GM23248 (cell line): Measurements from ENCODE around the gene GATD1. TPM values are rescaled to one million over a fixed set of nuclear protein-coding genes. Genes with fewer than 3 reads are reported as not detected.

ENCODE experiments used
- DNase-seq: peaks from one replicate; pipeline ENCODE4 v3.0.0-alpha.2; 2015
- H2AFZ ChIP-seq: fragments of 200-600 bp; sonication (generic); 2 replicates; pipeline ENCODE4 v1.6.1; 2016; ENCODE audit warnings: antibody characterized with exemption
- H3F3A ChIP-seq: fragments of 200-600 bp; sonication (generic); 2 replicates; pipeline ENCODE4 v1.6.1; 2016; ENCODE audit warnings: mild to moderate bottlenecking, antibody characterized with exemption, mixed run types; ENCODE audit not compliant: insufficient read depth
- H3K27ac ChIP-seq: fragments of 200-600 bp; sonication (generic); 2 replicates; pipeline ENCODE4 v1.5.1; 2016; ENCODE audit warnings: mild to moderate bottlenecking
- H3K27me3 ChIP-seq: fragments of 200-600 bp; sonication (generic); replicated peaks from 2 replicates; pipeline ENCODE4 v1.6.1; 2016; ENCODE audit warnings: mild to moderate bottlenecking; ENCODE audit not compliant: insufficient read depth
- H3K36me3 ChIP-seq: fragments of 200-600 bp; sonication (generic); 2 replicates; pipeline ENCODE4 v1.6.1; 2016; ENCODE audit warnings: low read depth, mild to moderate bottlenecking
- H3K4me1 ChIP-seq: fragments of 200-600 bp; sonication (generic); 2 replicates; pipeline ENCODE4 v1.6.1; 2016; ENCODE audit warnings: mild to moderate bottlenecking; ENCODE audit not compliant: insufficient read depth
- H3K4me2 ChIP-seq: fragments of 200-600 bp; sonication (generic); one replicate; pipeline ENCODE4 v1.6.1; 2016; ENCODE audit warnings: mild to moderate bottlenecking; ENCODE audit not compliant: unreplicated experiment
- H3K4me3 ChIP-seq: fragments of 200-600 bp; sonication (generic); 2 replicates; pipeline ENCODE4 v1.5.1; 2016; ENCODE audit warnings: mild to moderate bottlenecking
- H3K79me2 ChIP-seq: fragments of 200-600 bp; sonication (generic); 2 replicates; pipeline ENCODE4 v1.6.1; 2016; ENCODE audit warnings: mild to moderate bottlenecking; ENCODE audit not compliant: insufficient read depth
- H3K9ac ChIP-seq: fragments of 200-600 bp; sonication (generic); 2 replicates; pipeline ENCODE4 v1.6.1; 2016; ENCODE audit warnings: mild to moderate bottlenecking
- H3K9me2 ChIP-seq: fragments of 200-600 bp; sonication (generic); 2 replicates; pipeline ENCODE4 v1.6.1; 2016; ENCODE audit warnings: mixed run types, mild to moderate bottlenecking, moderate library complexity; ENCODE audit not compliant: insufficient read depth
- H3K9me3 ChIP-seq: fragments of 200-600 bp; sonication (generic); one replicate; pipeline ENCODE4 v1.6.1; 2017; ENCODE audit warnings: low read depth
- H4K20me1 ChIP-seq: fragments of 200-600 bp; sonication (generic); 2 replicates; pipeline ENCODE4 v1.6.0; 2016; ENCODE audit not compliant: insufficient read depth
- EZH2 ChIP-seq: fragments of 200-600 bp; sonication (generic); IDR thresholded peaks from 2 replicates; pipeline ENCODE4 v1.6.1; 2018; ENCODE audit warnings: antibody characterized with exemption, mild to moderate bottlenecking; ENCODE audit not compliant: insufficient read depth, poor library complexity, severe bottlenecking
- EZH2phosphoT487 ChIP-seq: fragments of 200-600 bp; sonication (generic); IDR thresholded peaks from 2 replicates; pipeline ENCODE4 v1.6.1; 2018; ENCODE audit warnings: antibody characterized with exemption, moderate library complexity, mild to moderate bottlenecking, low read depth; ENCODE audit not compliant: insufficient read depth
- WGBS, 2 experiments: methylation state at CpG; one replicate each; pipeline ENCODE4 v1.1.6; 2015 to 2017; ENCODE audit warnings: low lambda C conversion rate in 2 of 2, low coverage in 1 of 2; ENCODE audit errors: missing lambda C conversion rate in 2 of 2; 5-methylcytosine and 5-hydroxymethylcytosine counted together
- in situ Hi-C: fragments of 300-500 bp; cut with MboI; formaldehyde crosslinking; loops from 2 replicates; pipeline ENCODE4 v1.15.0; 2020
- polyA plus RNA-seq: library from polyadenylated mRNA; unstranded; fragments of >200 nt; fragmentation: Nextera tagmentation; extraction: Ambion mirVana; gene quantifications from 2 replicates; pipeline ENCODE4 v1.2.1, GENCODE V29; 2016
- total RNA-seq: library from RNA; depleted of rRNA; stranded (reverse); fragments of >200 nt; shearing (Covaris generic); gene quantifications from 2 replicates; pipeline ENCODE4 v1.2.3, GENCODE V29; 2014

GATD1 gene
- total and polyA plus RNA-seq, 2 experiments from 2014 or later, result 27.0 to 45.0 TPM

GRCh38 chr11:825366-826226 lies 48.3 kb upstream of the GATD1 start:
- no peak for TF ChIP-seq EZH2
- 86% methylated on average over 12 of the region's 12 CpGs for WGBS, 2 experiments

GRCh38 chr11:824942-825341 lies 47.7 kb upstream of the GATD1 start:
- in situ Hi-C loops, result no loop called here
- Histone ChIP-seq H3K9me2 (no peaks in the 10 kb centered on the region), H3K4me1 (peaks cover 14% of the 10 kb centered on the region), H3K9ac (no peak overlapping the region), H3K27ac (no peak overlapping the region), H3K9me3 (no peaks in the 10 kb centered on the region), H3K4me2 (no peak overlapping the region), H2AFZ (no peak overlapping the region), H3K4me3 (no peak overlapping the region), H3K27me3 (peaks cover 7% of the 10 kb centered on the region; the same call in 1 of the 2 replicates), H3F3A (no peaks in the 10 kb centered on the region), H4K20me1 (no peaks in the 10 kb centered on the region), H3K36me3 (peaks cover 3% of the 10 kb centered on the region; the same call in 1 of the 2 replicates), H3K79me2 (peaks cover 34% of the 10 kb centered on the region)
- TF ChIP-seq EZH2phosphoT487 (no peak), EZH2 (no peak)
- no peak for DNase-seq
- 74 to 81% methylated on average over 11 of the region's 11 CpGs for WGBS, 2 experiments

More at GRCh38 chr11:825366-826226, 48.3 kb upstream of the GATD1 start:
- H4K20me1 ChIP-seq, result no peaks in the 10 kb centered on the region
- H3K36me3 ChIP-seq, result peaks cover 3% of the 10 kb centered on the region; the same call in 1 of the 2 replicates
- H3K9ac ChIP-seq, result no peak overlapping the region
- H3K9me2 ChIP-seq, result no peaks in the 10 kb centered on the region
- H3F3A ChIP-seq, result no peaks in the 10 kb centered on the region
- H3K27ac ChIP-seq, result no peak overlapping the region
- H3K4me2 ChIP-seq, result no peak overlapping the region
- no peak overlapping the region for H2AFZ ChIP-seq
- in situ Hi-C loops, result no loop called here
- H3K4me3 ChIP-seq, result no peak overlapping the region
- peaks cover 13% of the 10 kb centered on the region for H3K4me1 ChIP-seq
- H3K9me3 ChIP-seq, result no peaks in the 10 kb centered on the region
- H3K27me3 ChIP-seq, result peaks cover 7% of the 10 kb centered on the region; the same call in 1 of the 2 replicates
- DNase-seq, result no peak
- peaks cover 27% of the 10 kb centered on the region for H3K79me2 ChIP-seq

GRCh38 chr11:824292-824880 lies 47.1 kb upstream of the GATD1 start:
- peaks cover 3% of the 10 kb centered on the region; the same call in 1 of the 2 replicates for H3K36me3 ChIP-seq
- H3K9me2 ChIP-seq, result no peaks in the 10 kb centered on the region
- peaks cover 14% of the 10 kb centered on the region for H3K4me1 ChIP-seq
- no peak overlapping the region for H3K9ac ChIP-seq
- H4K20me1 ChIP-seq, result no peaks in the 10 kb centered on the region
- no peaks in the 10 kb centered on the region for H3F3A ChIP-seq
- H2AFZ ChIP-seq, result no peak overlapping the region
- H3K79me2 ChIP-seq, result peaks cover 38% of the 10 kb centered on the region
- DNase-seq, result no peak
- TF ChIP-seq EZH2phosphoT487 (no peak), EZH2 (no peak)
- 86 to 93% methylated on average over 39 to 53 of the region's 59 CpGs for WGBS, 2 experiments
- no peak overlapping the region for H3K27ac ChIP-seq
- no peak overlapping the region for H3K4me3 ChIP-seq
- in situ Hi-C loops, result no loop called here
- H3K9me3 ChIP-seq, result no peaks in the 10 kb centered on the region
- H3K4me2 ChIP-seq, result no peak overlapping the region
- peaks cover 7% of the 10 kb centered on the region; the same call in 1 of the 2 replicates for H3K27me3 ChIP-seq

GRCh38 chr11:823441-824291 lies 46.4 kb upstream of the GATD1 start:
- H4K20me1 ChIP-seq, result no peaks in the 10 kb centered on the region
- peaks cover 7% of the 10 kb centered on the region; the same call in 1 of the 2 replicates for H3K27me3 ChIP-seq
- no peak for TF ChIP-seq EZH2phosphoT487
- no peak for TF ChIP-seq EZH2
- H3K9ac ChIP-seq, result no peak overlapping the region
- H3K36me3 ChIP-seq, result peaks cover 3% of the 10 kb centered on the region; the same call in 1 of the 2 replicates
- no peak for DNase-seq
- no peak overlapping the region for H3K4me3 ChIP-seq
- H3K4me1 ChIP-seq, result peaks cover 14% of the 10 kb centered on the region
- WGBS, 2 experiments, result 86 to 89% methylated on average over 9 to 51 of the region's 53 CpGs
- H3K9me3 ChIP-seq, result no peaks in the 10 kb centered on the region
- H3F3A ChIP-seq, result no peaks in the 10 kb centered on the region
- H3K4me2 ChIP-seq, result no peak overlapping the region
- H3K27ac ChIP-seq, result no peak overlapping the region
- H2AFZ ChIP-seq, result no peak overlapping the region
- H3K79me2 ChIP-seq, result peaks cover 38% of the 10 kb centered on the region
- no peaks in the 10 kb centered on the region for H3K9me2 ChIP-seq
- in situ Hi-C loops, result no loop called here
